ENCODE measurements around the gene TRIM14.

The TRIM14 gene

GRCh38 chr9:98087420-98088354 is 31.3 kb downstream of the TRIM14 start:
- no peak overlapping the region for H3K27ac Mint-ChIP-seq
- peaks cover 4% of the 10 kb centered on the region for H3K4me1 Mint-ChIP-seq
- H3K9me3 Mint-ChIP-seq: no peaks in the 10 kb centered on the region
- no peak for TF ChIP-seq CTCF (IDR thresholded peaks at IDR 0.05; ENCODE audit: unreplicated experiment in 3 of 3)
- peaks cover 8% of the 10 kb centered on the region for H3K36me3 Mint-ChIP-seq (ENCODE audit: low read depth)
- H3K4me3 Mint-ChIP-seq: peak overlapping the region in 1 of 3 experiments; percentile 33
- H3K27me3 Mint-ChIP-seq (ENCODE audit: low read depth): peaks cover 10% of the 10 kb centered on the region

GRCh38 chr9:98086461-98086860 is 32.6 kb downstream of the TRIM14 start:
- Mint-ChIP-seq H3K4me3 (peak overlapping the region in 2 of 3 experiments; percentile 1 to 15), H3K36me3 (ENCODE audit: low read depth) (peaks cover 14% of the 10 kb centered on the region), H3K27ac (peak overlapping the region in 1 of 3 experiments; percentile 34), H3K9me3 (no peaks in the 10 kb centered on the region), H3K4me1 (no peaks in the 10 kb centered on the region), H3K27me3 (ENCODE audit: low read depth) (peaks cover 6% of the 10 kb centered on the region)
- TF ChIP-seq CTCF (IDR thresholded peaks at IDR 0.05; ENCODE audit: unreplicated experiment in 3 of 3): no peak

GRCh38 chr9:98085944-98086343 is 33.1 kb downstream of the TRIM14 start:
- Mint-ChIP-seq H3K36me3 (ENCODE audit: low read depth) (peaks cover 14% of the 10 kb centered on the region), H3K27me3 (ENCODE audit: low read depth) (peaks cover 6% of the 10 kb centered on the region), H3K4me1 (no peaks in the 10 kb centered on the region), H3K9me3 (no peaks in the 10 kb centered on the region), H3K27ac (peak overlapping the region in 1 of 3 experiments; percentile 34), H3K4me3 (no peak overlapping the region)
- TF ChIP-seq CTCF (IDR thresholded peaks at IDR 0.05; ENCODE audit: unreplicated experiment in 3 of 3): no peak

GRCh38 chr9:98085058-98085457 is 34.0 kb downstream of the TRIM14 start:
- no peak overlapping the region for H3K27ac Mint-ChIP-seq
- H3K4me1 Mint-ChIP-seq: no peaks in the 10 kb centered on the region
- H3K9me3 Mint-ChIP-seq: no peaks in the 10 kb centered on the region
- no peak overlapping the region for H3K4me3 Mint-ChIP-seq
- TF ChIP-seq CTCF (IDR thresholded peaks at IDR 0.05; ENCODE audit: unreplicated experiment in 3 of 3): no peak
- peaks cover 14% of the 10 kb centered on the region for H3K36me3 Mint-ChIP-seq (ENCODE audit: low read depth)
- H3K27me3 Mint-ChIP-seq (ENCODE audit: low read depth): peaks cover 6% of the 10 kb centered on the region

GRCh38 chr9:98084396-98084795 is 34.6 kb downstream of the TRIM14 start:
- H3K27me3 Mint-ChIP-seq (ENCODE audit: low read depth): peaks cover 3% of the 10 kb centered on the region
- H3K4me3 Mint-ChIP-seq: no peak overlapping the region
- no peak overlapping the region for H3K27ac Mint-ChIP-seq
- H3K36me3 Mint-ChIP-seq (ENCODE audit: low read depth): peaks cover 17% of the 10 kb centered on the region
- TF ChIP-seq CTCF (IDR thresholded peaks at IDR 0.05; ENCODE audit: unreplicated experiment in 3 of 3): no peak
- no peaks in the 10 kb centered on the region for H3K9me3 Mint-ChIP-seq
- H3K4me1 Mint-ChIP-seq: no peaks in the 10 kb centered on the region
